AG04450 (cell line): ENCODE data around the gene APP. TPM values are rescaled to one million over a fixed set of nuclear protein-coding genes. Genes with fewer than 3 reads are reported as not detected.

Experiments used
- CTCF ChIA-PET: fragments of 300-600, 350-600 bp; formaldehyde crosslinking; extraction: SDS; loops from one replicate; lab custom pipeline; 2022; ENCODE audit warnings: antibody characterized with exemption, inconsistent platforms; lab: Charles Lee
- POLR2A ChIA-PET: fragments of 350-600 bp; formaldehyde crosslinking; extraction: SDS; loops from one replicate; lab custom pipeline; 2021; ENCODE audit warnings: antibody characterized with exemption, inconsistent platforms; lab: Yijun Ruan, JAX
- DNase-seq: peaks from one replicate; pipeline ENCODE4 v3.0.0-alpha.2; 2011; ENCODE audit warnings: low read depth, low spot score
- H3K27ac ChIP-seq: one replicate; pipeline ENCODE4 v1.5.1; 2012; ENCODE audit warnings: low read depth, low read length, control low read depth
- H3K27me3 ChIP-seq: one replicate; pipeline ENCODE4 v1.6.0; 2012; ENCODE audit warnings: low read length; ENCODE audit not compliant: control insufficient read depth, insufficient read depth
- H3K4me3 ChIP-seq: 2 replicates; pipeline ENCODE4 v1.5.1; 2011; ENCODE audit warnings: mild to moderate bottlenecking, low read depth, low read length, control low read depth
- H3K9me3 ChIP-seq: 2 replicates; pipeline ENCODE4 v1.5.1; 2012; ENCODE audit warnings: low read length; ENCODE audit not compliant: control insufficient read depth, insufficient read depth
- polyA plus RNA-seq: library from polyadenylated mRNA; depleted of rRNA; stranded (reverse); fragments of >200 nt; gene quantifications from 2 replicates; pipeline ENCODE4 v1.2.3, GENCODE V29; 2011
- TF ChIP-seq, protein P1 (sequence below): IDR thresholded peaks from 2 replicates; pipeline ENCODE4 v1.5.1; 2011; ENCODE audit warnings: low read depth, low read length, control low read depth, inconsistent platforms

APP gene
- polyA plus RNA-seq, 1 experiment = 870 TPM

GRCh38 chr21:25855576-25855975 is 315.0 kb downstream of the APP start:
- Histone ChIP-seq H3K4me3 (no peak overlapping the region), H3K27ac (no peak overlapping the region), H3K27me3 (peaks cover 18% of the 10 kb centered on the region), H3K9me3 (peaks cover 3% of the 10 kb centered on the region; the same call in 1 of the 2 replicates)
- DNase-seq = no peak
- POLR2A ChIA-PET = no interaction called here
- CTCF ChIA-PET = no interaction called here
- TF ChIP-seq, protein P1, sequence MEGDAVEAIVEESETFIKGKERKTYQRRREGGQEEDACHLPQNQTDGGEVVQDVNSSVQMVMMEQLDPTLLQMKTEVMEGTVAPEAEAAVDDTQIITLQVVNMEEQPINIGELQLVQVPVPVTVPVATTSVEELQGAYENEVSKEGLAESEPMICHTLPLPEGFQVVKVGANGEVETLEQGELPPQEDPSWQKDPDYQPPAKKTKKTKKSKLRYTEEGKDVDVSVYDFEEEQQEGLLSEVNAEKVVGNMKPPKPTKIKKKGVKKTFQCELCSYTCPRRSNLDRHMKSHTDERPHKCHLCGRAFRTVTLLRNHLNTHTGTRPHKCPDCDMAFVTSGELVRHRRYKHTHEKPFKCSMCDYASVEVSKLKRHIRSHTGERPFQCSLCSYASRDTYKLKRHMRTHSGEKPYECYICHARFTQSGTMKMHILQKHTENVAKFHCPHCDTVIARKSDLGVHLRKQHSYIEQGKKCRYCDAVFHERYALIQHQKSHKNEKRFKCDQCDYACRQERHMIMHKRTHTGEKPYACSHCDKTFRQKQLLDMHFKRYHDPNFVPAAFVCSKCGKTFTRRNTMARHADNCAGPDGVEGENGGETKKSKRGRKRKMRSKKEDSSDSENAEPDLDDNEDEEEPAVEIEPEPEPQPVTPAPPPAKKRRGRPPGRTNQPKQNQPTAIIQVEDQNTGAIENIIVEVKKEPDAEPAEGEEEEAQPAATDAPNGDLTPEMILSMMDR = no peak

DNA sequence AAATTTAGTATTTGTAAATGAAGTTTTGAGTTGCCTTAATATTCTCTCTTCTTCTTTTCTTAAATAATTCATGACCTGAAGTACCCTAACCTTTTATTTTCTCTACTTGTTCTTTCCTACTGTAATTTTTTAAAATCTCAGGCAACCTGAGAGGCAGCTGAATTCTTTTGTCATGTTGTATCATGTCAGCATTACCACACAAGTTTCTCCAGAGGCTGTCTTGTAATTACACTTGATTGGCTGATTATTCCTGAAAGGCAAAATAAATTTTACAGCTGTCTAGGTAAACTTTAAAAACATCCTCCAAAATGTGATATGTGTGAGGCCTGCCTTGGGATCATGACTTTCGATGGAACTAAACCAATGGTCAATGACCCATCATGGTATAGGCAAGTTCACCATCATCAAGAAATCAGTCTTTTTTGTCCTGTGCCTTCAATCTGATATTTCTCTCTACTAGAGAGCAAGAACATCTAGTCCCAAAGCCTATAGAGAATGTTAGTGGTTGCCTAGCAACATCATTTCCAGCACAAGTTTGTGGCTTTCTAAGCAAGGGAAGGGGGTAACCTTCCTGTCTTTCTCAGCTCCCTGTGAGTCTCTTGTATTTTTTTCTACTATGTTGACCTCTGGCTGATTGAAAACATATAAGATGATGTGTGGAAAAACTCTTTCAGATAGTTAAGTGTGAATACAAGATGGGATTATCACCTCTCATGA is 320.3 kb downstream of the APP start:
- Histone ChIP-seq H3K9me3 (peaks cover 4% of the 10 kb centered on the region), H3K4me3 (no peak overlapping the region), H3K27me3 (peaks cover 10% of the 10 kb centered on the region), H3K27ac (no peak overlapping the region)
- TF ChIP-seq, protein P1 = no peak
- CTCF ChIA-PET = interaction anchor here (1.0 to 1.5 kb wide), 2 partner anchors 12 to 49 kb away, joined by 3 to 5 read pairs; no protein-coding TSS in a partner anchor
- DNase-seq = no peak
- POLR2A ChIA-PET = no interaction called here

DNA sequence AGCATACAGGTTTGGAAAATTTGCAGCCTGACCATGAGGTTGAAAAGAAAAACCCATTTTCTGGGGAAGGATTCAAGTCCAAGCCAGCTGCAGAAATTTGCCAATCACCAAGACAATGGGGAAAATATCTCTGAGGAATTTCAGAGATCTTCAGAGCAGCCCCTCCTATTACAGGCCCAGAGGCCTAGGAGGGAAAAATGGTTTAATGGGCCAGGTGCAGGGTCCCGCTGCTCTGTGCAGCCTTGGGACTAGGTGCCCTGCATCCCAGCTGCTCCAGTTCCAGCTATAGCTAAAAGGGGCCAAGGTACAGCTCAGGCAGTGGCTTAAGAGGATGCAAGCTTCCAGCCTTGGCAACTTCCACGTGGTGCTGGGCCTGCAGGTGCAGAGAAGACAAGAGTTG is 322.3 kb downstream of the APP start:
- ChIA-PET CTCF (interaction anchor here (0.7 kb wide), 1 partner anchor 31 kb away, joined by 3 read pairs; no protein-coding TSS in a partner anchor), POLR2A (no interaction called here)
- Histone ChIP-seq H3K27ac (no peak overlapping the region), H3K9me3 (peaks cover 4% of the 10 kb centered on the region), H3K4me3 (no peak overlapping the region), H3K27me3 (peaks cover 5% of the 10 kb centered on the region)
- TF ChIP-seq, protein P1 = no peak
- no peak for DNase-seq

DNA sequence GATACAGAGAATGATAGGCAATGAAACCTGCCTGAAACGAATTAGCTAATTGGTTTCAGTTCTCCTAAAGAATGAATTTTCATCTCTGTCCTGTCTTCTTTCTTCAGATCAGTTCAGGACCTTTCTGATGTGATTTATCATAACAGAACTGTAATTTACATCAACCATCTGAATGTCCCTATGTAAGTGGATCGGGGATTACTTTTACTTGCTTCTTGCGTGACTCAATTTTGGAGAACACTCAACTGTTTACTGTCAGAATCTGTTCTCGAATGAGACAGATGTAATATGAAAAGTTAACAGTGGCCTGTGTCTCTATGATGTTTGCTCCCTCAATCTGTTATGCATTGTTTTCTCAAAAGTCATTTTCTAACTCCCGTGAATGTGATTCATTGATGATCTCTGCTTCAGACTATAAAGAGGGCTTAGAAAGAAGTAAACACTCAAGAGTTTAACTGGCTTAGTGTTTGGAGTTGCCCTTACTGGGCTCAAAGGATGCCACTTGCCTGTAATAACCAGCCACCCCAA is 324.8 kb downstream of the APP start:
- no peak overlapping the region for H3K4me3 ChIP-seq
- H3K27ac ChIP-seq = no peak overlapping the region
- no peak for DNase-seq
- peaks cover 4% of the 10 kb centered on the region for H3K9me3 ChIP-seq
- H3K27me3 ChIP-seq = peaks cover 10% of the 10 kb centered on the region
- TF ChIP-seq, protein P1 = no peak
- ChIA-PET CTCF (interaction anchor here (0.7 kb wide), 1 partner anchor 16 kb away, joined by 5 read pairs; no protein-coding TSS in a partner anchor), POLR2A (no interaction called here)

- H3K27ac ChIP-seq = no peak overlapping the region
- ChIA-PET CTCF (no interaction called here), POLR2A (no interaction called here)
- no peak overlapping the region for H3K4me3 ChIP-seq
- TF ChIP-seq, protein P1 = no peak
- H3K9me3 ChIP-seq = no peaks in the 10 kb centered on the region
- peaks cover 13% of the 10 kb centered on the region for H3K27me3 ChIP-seq
- no peak for DNase-seq
These were observed 327.6 kb downstream of the APP start for GRCh38 chr21:25842925-25843324.
